HEK293T (cell line): ENCODE results near the gene ARF1.

ENCODE experiments used
- CTCF ChIA-PET: fragments of 350-600 bp; formaldehyde crosslinking; extraction: SDS; loops from one replicate; lab custom pipeline; 2021; ENCODE audit warnings: antibody characterized with exemption, inconsistent platforms; lab: Yijun Ruan, JAX
- POLR2A ChIA-PET: fragments of 350-600 bp; formaldehyde crosslinking; extraction: SDS; loops from one replicate; lab custom pipeline; 2020; ENCODE audit warnings: antibody characterized with exemption, inconsistent platforms; lab: Yijun Ruan, JAX
- DNase-seq: peaks from one replicate; pipeline ENCODE4 v3.0.0; 2012; ENCODE audit warnings: mixed read lengths; ENCODE audit errors: extremely low spot score
- ARNT ChIP-seq: fragments of 450-650 bp; IDR thresholded peaks from 2 replicates; pipeline ENCODE4 v1.6.1; 2017; ENCODE audit warnings: mild to moderate bottlenecking
- BHLHE40 ChIP-seq: fragments of 450-650 bp; IDR thresholded peaks from 2 replicates; pipeline ENCODE4 v1.6.1; 2016; ENCODE audit warnings: mild to moderate bottlenecking, moderate library complexity, borderline replicate concordance
- CTBP1 ChIP-seq: fragments of 450-650 bp; IDR thresholded peaks from 2 replicates; pipeline ENCODE4 v1.6.1; 2016; ENCODE audit warnings: borderline replicate concordance
- ELF4 ChIP-seq: fragments of 450-650 bp; IDR thresholded peaks from 2 replicates; pipeline ENCODE4 v1.6.1; 2017; ENCODE audit warnings: antibody characterized with exemption
- FOXA1 ChIP-seq: fragments of 450-650 bp; IDR thresholded peaks from 2 replicates; pipeline ENCODE4 v1.6.1; 2016; ENCODE audit warnings: mild to moderate bottlenecking
- FOXK2 ChIP-seq: fragments of 450-650 bp; IDR thresholded peaks from 2 replicates; pipeline ENCODE4 v1.6.1; 2016; ENCODE audit warnings: mild to moderate bottlenecking
- FOXM1 ChIP-seq: fragments of 450-650 bp; IDR thresholded peaks from 2 replicates; pipeline ENCODE4 v1.6.1; 2017; ENCODE audit warnings: mild to moderate bottlenecking, borderline replicate concordance
- HDGF ChIP-seq: fragments of 450-650 bp; IDR thresholded peaks from 2 replicates; pipeline ENCODE4 v1.6.1; 2017; ENCODE audit warnings: antibody characterized with exemption, borderline replicate concordance
- L3MBTL2 ChIP-seq: fragments of 450-650 bp; conservative IDR thresholded peaks from 2 replicates; pipeline ENCODE4 v1.6.1; 2016; ENCODE audit warnings: mild to moderate bottlenecking
- LEF1 ChIP-seq: fragments of 450-650 bp; IDR thresholded peaks from 2 replicates; pipeline ENCODE4 v1.6.1; 2017; ENCODE audit warnings: mild to moderate bottlenecking, borderline replicate concordance
- NFRKB ChIP-seq: fragments of 450-650 bp; IDR thresholded peaks from 2 replicates; pipeline ENCODE4 v1.6.1; 2016; ENCODE audit warnings: mild to moderate bottlenecking, moderate library complexity
- PKNOX1 ChIP-seq: fragments of 450-650 bp; IDR thresholded peaks from 2 replicates; pipeline ENCODE4 v1.6.1; 2016
- SP1 ChIP-seq: fragments of 450-650 bp; IDR thresholded peaks from 2 replicates; pipeline ENCODE4 v1.6.1; 2017
- SUZ12 ChIP-seq: fragments of 450-650 bp; IDR thresholded peaks from 2 replicates; pipeline ENCODE4 v1.6.1; 2016; ENCODE audit warnings: mild to moderate bottlenecking
- TARDBP ChIP-seq: fragments of 450-650 bp; IDR thresholded peaks from 2 replicates; pipeline ENCODE4 v1.6.1; 2016
- ZNF384 ChIP-seq: fragments of 450-650 bp; IDR thresholded peaks from 2 replicates; pipeline ENCODE4 v1.6.1; 2016

ARF1 gene

GRCh38 chr1:228043281-228043848, 39.1 kb upstream of the ARF1 start:
- CTCF ChIA-PET = no interaction called here
- DNase-seq = no peak
- POLR2A ChIA-PET = no interaction called here
- TF ChIP-seq SP1 (no peak), BHLHE40 (no peak), LEF1 (no peak), SUZ12 (no peak), PKNOX1 (no peak), CTBP1 (no peak)

GRCh38 chr1:228044961-228045360, 37.5 kb upstream of the ARF1 start:
- ChIA-PET CTCF (no interaction called here), POLR2A (no interaction called here)
- no peak for DNase-seq
- TF ChIP-seq NFRKB = no peak
- no peak for TF ChIP-seq ARNT
- TF ChIP-seq CTBP1 = no peak
- no peak for TF ChIP-seq HDGF
- no peak for TF ChIP-seq ELF4
- no peak for TF ChIP-seq TARDBP
- TF ChIP-seq LEF1 = no peak
- TF ChIP-seq SP1 = no peak
- TF ChIP-seq PKNOX1 = no peak
- TF ChIP-seq FOXK2 = no peak
- no peak for TF ChIP-seq BHLHE40
- TF ChIP-seq FOXA1 = no peak
- no peak for TF ChIP-seq FOXM1
- no peak for TF ChIP-seq SUZ12
- no peak for TF ChIP-seq L3MBTL2
- no peak for TF ChIP-seq ZNF384

- ChIA-PET CTCF (no interaction called here), POLR2A (no interaction called here)
- no peak for TF ChIP-seq FOXK2
- no peak for TF ChIP-seq HDGF
- TF ChIP-seq LEF1 = no peak
- no peak for TF ChIP-seq ARNT
- no peak for DNase-seq
Measured at GRCh38 chr1:228045405-228045804, 37.1 kb upstream of the ARF1 start.

- DNase-seq = no peak
- TF ChIP-seq CTBP1 = no peak
- no peak for TF ChIP-seq FOXK2
- TF ChIP-seq PKNOX1 = no peak
- TF ChIP-seq NFRKB = no peak
- TF ChIP-seq ARNT = no peak
- TF ChIP-seq LEF1 = no peak
- TF ChIP-seq SP1 = no peak
- no peak for TF ChIP-seq FOXM1
- no peak for TF ChIP-seq TARDBP
- TF ChIP-seq BHLHE40 = no peak
- no peak for TF ChIP-seq SUZ12
- TF ChIP-seq L3MBTL2 = no peak
- no peak for TF ChIP-seq FOXA1
- TF ChIP-seq ZNF384 = no peak
- TF ChIP-seq ELF4 = no peak
- no peak for TF ChIP-seq HDGF
- CTCF ChIA-PET = no interaction called here
- POLR2A ChIA-PET = no interaction called here
Measured at GRCh38 chr1:228045871-228046270, 36.6 kb upstream of the ARF1 start.

GRCh38 chr1:228046421-228047182, 35.9 kb upstream of the ARF1 start:
- ChIA-PET POLR2A (no interaction called here), CTCF (no interaction called here)
- TF ChIP-seq FOXM1 = no peak
- TF ChIP-seq PKNOX1 = no peak
- TF ChIP-seq SUZ12 = no peak
- TF ChIP-seq ELF4 = no peak
- no peak for TF ChIP-seq BHLHE40
- TF ChIP-seq HDGF = no peak
- no peak for TF ChIP-seq ZNF384
- peak; percentile 54; the same call in 1 of the 2 replicates for TF ChIP-seq TARDBP
- 0 out of 2 replicates have a peak, but pooled peaks have one; percentile 7 for TF ChIP-seq CTBP1
- no peak for TF ChIP-seq LEF1
- no peak for TF ChIP-seq FOXA1
- TF ChIP-seq NFRKB = no peak; the same call in 1 of the 2 replicates
- TF ChIP-seq FOXK2 = no peak
- no peak for TF ChIP-seq SP1
- TF ChIP-seq ARNT = no peak
- TF ChIP-seq L3MBTL2 = 0 out of 2 replicates have a peak, but pooled peaks have one; percentile 6
- DNase-seq = no peak
